DMS 273 treated with DMSO at 0.1 percent for 48 hours (cell line): ENCODE results near the gene SOCS4.

Experiments used
- DNase-seq: peaks from one replicate; lab custom pipeline; 2025; lab: John Stamatoyannopoulos, UW

SOCS4 gene

DNA sequence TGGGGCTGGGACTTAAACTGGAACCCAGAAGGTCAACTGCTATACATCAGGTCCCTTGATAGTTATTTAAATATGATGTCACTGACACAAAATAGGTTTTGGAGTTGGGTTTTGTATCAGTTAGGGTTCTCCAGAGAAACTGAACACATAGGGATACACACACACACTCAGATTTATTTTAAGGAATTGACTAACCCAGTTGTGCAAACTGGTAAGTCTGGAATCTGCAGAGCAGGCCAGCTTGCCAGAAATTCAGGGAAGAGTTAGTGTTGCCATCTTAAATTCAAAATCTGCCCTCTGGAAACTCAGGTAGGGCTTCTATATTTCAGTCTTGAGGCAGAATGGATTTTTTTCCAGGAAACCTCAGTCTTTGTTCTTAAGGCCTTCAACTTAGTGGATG is 61.3 kb downstream of the SOCS4 start:
- DNase-seq = no peak

DNA sequence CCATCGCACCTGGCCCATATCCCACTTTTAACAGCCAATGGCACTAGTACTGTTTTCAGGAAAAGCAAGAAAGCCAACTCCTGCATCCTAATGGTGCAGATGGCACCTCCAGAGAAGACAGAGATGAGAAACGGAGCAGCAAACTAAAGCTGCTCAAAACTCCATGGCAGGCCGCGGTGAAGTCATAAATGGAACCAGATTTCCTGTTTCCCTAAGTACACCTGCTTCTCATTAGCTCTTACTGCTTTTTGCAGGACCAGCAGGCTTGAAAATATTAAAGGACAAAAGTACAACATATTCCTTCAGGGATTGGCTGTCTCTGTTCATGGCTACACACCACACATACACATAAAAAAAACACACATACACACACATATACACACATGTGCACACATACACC is 65.3 kb downstream of the SOCS4 start:
- DNase-seq = no peak

DNA sequence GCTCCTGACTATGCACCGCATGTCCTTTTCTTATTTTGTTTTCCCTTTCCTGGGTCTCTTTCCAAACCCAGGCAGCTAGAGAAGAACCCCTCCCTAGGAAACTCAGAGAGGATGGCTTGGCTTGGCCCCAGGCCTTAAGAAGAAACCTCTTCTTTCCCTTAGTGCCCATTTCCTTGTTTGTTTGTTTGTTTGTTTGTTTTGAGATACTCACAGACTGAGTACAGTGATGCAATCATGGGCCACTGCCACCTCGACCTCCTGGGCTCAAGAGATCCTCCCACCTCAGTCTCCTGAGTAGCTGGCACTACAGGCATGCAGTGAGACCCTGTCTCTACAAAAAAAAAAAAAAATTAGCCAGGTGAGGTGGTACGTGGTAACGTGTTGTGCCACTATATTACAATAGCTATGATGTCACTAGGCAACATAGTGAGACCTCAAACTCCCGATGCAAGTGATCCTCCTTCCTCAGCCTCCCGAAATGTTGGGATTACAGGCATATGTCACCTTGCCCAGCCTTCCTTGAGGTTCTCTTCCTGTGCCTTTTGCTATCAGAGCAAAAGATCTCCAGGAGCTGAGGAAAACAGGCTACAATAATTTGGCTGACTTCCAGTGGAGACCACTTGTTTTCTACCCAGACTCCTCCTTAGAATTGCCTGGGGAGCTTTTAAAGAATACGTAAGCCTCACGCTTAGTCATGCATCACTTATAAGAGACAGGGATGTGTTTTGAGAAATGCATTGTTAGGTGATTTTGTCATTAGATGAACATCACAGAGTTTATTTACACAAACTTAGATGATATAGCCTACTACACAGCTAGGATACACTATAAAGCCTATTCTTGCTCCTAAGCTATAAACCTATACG is 67.5 kb downstream of the SOCS4 start:
- DNase-seq = no peak

- no peak for DNase-seq
Measured at GRCh38 chr14:55097881-55098560, 71.0 kb downstream of the SOCS4 start.

- DNase-seq = no peak
Measured at GRCh38 chr14:55098561-55098898, 71.5 kb downstream of the SOCS4 start.
